Fibroblast of the conjunctiva (primary cell): ENCODE measurements around the gene TCEAL1.
"Not testable (repeated sequence)": the region's sequence is repeated elsewhere in the genome, so short reads cannot be mapped to it uniquely, and the experiment has no call there.

Experiments
- DNase-seq: peaks from one replicate; pipeline ENCODE4 v3.0.0-alpha.2; 2010; ENCODE audit warnings: low read depth

TCEAL1 gene

GRCh38 chrX:103628386-103629317 lies at the start of gene TCEAL1:
TSS of gene TCEAL1 (plus strand) at chrX:103628975. CDS start at chrX:103629917, 942 bp downstream.
- DNase-seq, result no peak

GRCh38 chrX:103584596-103584995 lies 44.2 kb upstream of the TCEAL1 start:
- DNase-seq, result no peak

GRCh38 chrX:103585411-103586313 lies 43.1 kb upstream of the TCEAL1 start, which contains the start of gene TCEAL4:
TSS of gene TCEAL4 (plus strand) at chrX:103585515. CDS start at chrX:103586676, 1,161 bp downstream.
- DNase-seq, result no peak

GRCh38 chrX:103586314-103586646 lies 42.5 kb upstream of the TCEAL1 start:
- DNase-seq, result no peak

GRCh38 chrX:103586659-103587058 lies 42.1 kb upstream of the TCEAL1 start:
- DNase-seq, result no peak

GRCh38 chrX:103592295-103592694 lies 36.5 kb upstream of the TCEAL1 start:
- DNase-seq, result not testable (repeated sequence)

- DNase-seq, result not testable (repeated sequence)
Observed at GRCh38 chrX:103595202-103595601, 33.6 kb upstream of the TCEAL1 start.

GRCh38 chrX:103607364-103608305 lies 21.1 kb upstream of the TCEAL1 start, which contains the start of gene TCEAL3:
TSS of gene TCEAL3 (plus strand) at chrX:103607963. CDS start at chrX:103609065, 1,102 bp downstream.
- DNase-seq, result no peak

- DNase-seq, result no peak
Observed at GRCh38 chrX:103608306-103608963, 20.3 kb upstream of the TCEAL1 start.

GRCh38 chrX:103610282-103610681 lies 18.5 kb upstream of the TCEAL1 start:
- no peak for DNase-seq

- no peak for DNase-seq
Observed at GRCh38 chrX:103613362-103613890, 15.3 kb upstream of the TCEAL1 start.

GRCh38 chrX:103614999-103615398 lies 13.8 kb upstream of the TCEAL1 start:
- DNase-seq, result no peak

- DNase-seq, result no peak
Observed at GRCh38 chrX:103615781-103616371, 12.9 kb upstream of the TCEAL1 start.

- DNase-seq, result no peak
Observed at GRCh38 chrX:103616676-103617186, 12.0 kb upstream of the TCEAL1 start.

- no peak for DNase-seq
Observed at GRCh38 chrX:103624111-103624510, 4.7 kb upstream of the TCEAL1 start.

- no peak for DNase-seq
Observed at GRCh38 chrX:103626855-103627254, 1.9 kb upstream of the TCEAL1 start.

GRCh38 chrX:103629318-103630170 lies 769 bp downstream of the TCEAL1 start:
- peak; percentile 56 for DNase-seq

GRCh38 chrX:103630171-103630511 lies 1.4 kb downstream of the TCEAL1 start:
- no peak for DNase-seq

GRCh38 chrX:103631145-103631544 lies 2.4 kb downstream of the TCEAL1 start:
- DNase-seq, result no peak
